Activated CD8-positive, alpha-beta memory T cell treated with anti-CD3 and anti-CD28 coated beads for 4 hours (primary cell): ENCODE measurements around the gene HNRNPA1.
"Not testable (repeated sequence)": the region's sequence is repeated elsewhere in the genome, so short reads cannot be mapped to it uniquely, and the experiment has no call there.

Source experiments
- DNase-seq, 2 donors: peaks; one replicate each; pipeline ENCODE4 v3.0.0-alpha.2; 2020; ENCODE audit warnings: low read depth in 2 of 2

HNRNPA1 gene

GRCh38 chr12:54298904-54299303 is 18.4 kb downstream of the HNRNPA1 start:
- no peak for DNase-seq

GRCh38 chr12:54299515-54300224 is 19.1 kb downstream of the HNRNPA1 start:
- DNase-seq: no peak

GRCh38 chr12:54300225-54300731 is 19.8 kb downstream of the HNRNPA1 start:
- DNase-seq: no peak

GRCh38 chr12:54300732-54301427 is 20.4 kb downstream of the HNRNPA1 start, which contains the start of gene NFE2:
NFE2 (minus strand) TSS chr12:54301015; CDS start chr12:54295248, 5,767 bp downstream.
- no peak for DNase-seq

GRCh38 chr12:54301428-54302048 is 21.0 kb downstream of the HNRNPA1 start:
- no peak for DNase-seq

- no peak for DNase-seq
These were observed 23.1 kb downstream of the HNRNPA1 start for GRCh38 chr12:54303640-54304039.

GRCh38 chr12:54304187-54304810 is 23.8 kb downstream of the HNRNPA1 start:
- DNase-seq: no peak

- DNase-seq: no peak
These were observed 26.6 kb downstream of the HNRNPA1 start for GRCh38 chr12:54306925-54307741.

- DNase-seq: no peak
These were observed 30.5 kb downstream of the HNRNPA1 start for GRCh38 chr12:54311051-54311450.

GRCh38 chr12:54312309-54312708 is 31.8 kb downstream of the HNRNPA1 start:
- DNase-seq: not testable (repeated sequence)

GRCh38 chr12:54321363-54321762 is 40.8 kb downstream of the HNRNPA1 start:
- no peak for DNase-seq

GRCh38 chr12:54324617-54325441 is 44.3 kb downstream of the HNRNPA1 start, which contains the start of gene COPZ1:
COPZ1 (plus strand) TSS chr12:54325131; CDS start chr12:54325164, 33 bp downstream.
- peak; percentile 87 to 91 for DNase-seq

- DNase-seq: not testable (repeated sequence)
These were observed 45.0 kb downstream of the HNRNPA1 start for GRCh38 chr12:54325442-54326109.

GRCh38 chr12:54328595-54329337 is 48.2 kb downstream of the HNRNPA1 start:
- DNase-seq: no peak

GRCh38 chr12:54329759-54330158 is 49.2 kb downstream of the HNRNPA1 start:
- DNase-seq: no peak

GRCh38 chr12:54330442-54330841 is 49.9 kb downstream of the HNRNPA1 start:
- DNase-seq: no peak

GRCh38 chr12:54331461-54331860 is 50.9 kb downstream of the HNRNPA1 start:
- no peak for DNase-seq

GRCh38 chr12:54333420-54334034 is 53.0 kb downstream of the HNRNPA1 start:
- no peak for DNase-seq
